NCI-H2107 (cell line): Measurements from ENCODE around the gene GOLT1A.
"Not testable (repeated sequence)": the region's sequence is repeated elsewhere in the genome, so short reads cannot be mapped to it uniquely, and the experiment has no call there.

Experiments
- DNase-seq: peaks from one replicate; lab custom pipeline; 2025; lab: John Stamatoyannopoulos, UW

Gene GOLT1A

GRCh38 chr1:204248954-204249353 lies 35.2 kb upstream of the GOLT1A start:
- no peak for DNase-seq

DNA sequence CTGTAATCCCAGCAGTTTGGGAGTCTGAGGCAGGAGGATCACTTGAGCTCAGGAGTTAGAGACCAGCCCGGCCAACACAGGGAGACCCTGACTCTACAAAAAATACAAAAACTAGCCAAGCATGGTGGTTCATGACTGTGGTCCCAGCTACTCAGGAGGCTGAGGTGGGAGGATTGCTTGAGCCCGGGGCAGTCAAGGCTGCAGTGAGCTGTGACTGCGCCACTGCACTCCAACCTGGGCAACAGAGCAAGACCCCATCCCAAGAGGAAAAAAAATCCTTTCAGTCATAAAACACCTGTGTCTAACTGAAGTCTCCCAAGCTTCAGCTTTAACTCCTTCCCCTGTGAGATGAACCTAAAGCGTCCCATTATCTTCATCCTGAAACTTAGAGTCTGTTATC lies 33.1 kb upstream of the GOLT1A start:
- DNase-seq = no peak

- DNase-seq = no peak
These were observed 29.1 kb upstream of the GOLT1A start for GRCh38 chr1:204242920-204243319.

GRCh38 chr1:204241914-204242313 lies 28.1 kb upstream of the GOLT1A start:
- no peak for DNase-seq

GRCh38 chr1:204241050-204241449 lies 27.3 kb upstream of the GOLT1A start:
- no peak for DNase-seq

- no peak for DNase-seq
These were observed 26.4 kb upstream of the GOLT1A start for GRCh38 chr1:204240233-204240632.

- DNase-seq = not testable (repeated sequence)
These were observed 25.6 kb upstream of the GOLT1A start for GRCh38 chr1:204239401-204239800.

- not testable (repeated sequence) for DNase-seq
These were observed 24.7 kb upstream of the GOLT1A start for GRCh38 chr1:204238520-204238919.

- DNase-seq = not testable (repeated sequence)
These were observed 23.7 kb upstream of the GOLT1A start for GRCh38 chr1:204237515-204237914.

DNA sequence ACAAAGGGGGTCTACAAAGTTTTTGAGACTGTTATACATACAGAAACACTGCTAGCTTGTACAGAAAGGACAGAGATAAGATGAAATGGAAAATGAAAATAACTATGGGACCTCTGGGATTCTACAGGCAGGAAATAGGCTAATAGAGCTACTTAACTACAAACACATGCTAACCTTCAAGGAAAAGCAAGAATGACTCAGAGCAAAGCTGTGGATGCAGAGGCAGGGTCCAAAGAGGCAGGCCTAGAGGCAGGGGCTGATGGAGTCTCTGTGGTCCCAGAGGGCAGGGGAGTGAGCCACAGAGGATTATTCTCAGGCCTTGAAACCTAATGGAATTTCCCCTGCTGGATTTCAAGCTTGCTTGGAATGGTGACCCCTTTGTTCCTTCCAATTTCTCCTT lies 18.7 kb upstream of the GOLT1A start:
- DNase-seq = no peak

DNA sequence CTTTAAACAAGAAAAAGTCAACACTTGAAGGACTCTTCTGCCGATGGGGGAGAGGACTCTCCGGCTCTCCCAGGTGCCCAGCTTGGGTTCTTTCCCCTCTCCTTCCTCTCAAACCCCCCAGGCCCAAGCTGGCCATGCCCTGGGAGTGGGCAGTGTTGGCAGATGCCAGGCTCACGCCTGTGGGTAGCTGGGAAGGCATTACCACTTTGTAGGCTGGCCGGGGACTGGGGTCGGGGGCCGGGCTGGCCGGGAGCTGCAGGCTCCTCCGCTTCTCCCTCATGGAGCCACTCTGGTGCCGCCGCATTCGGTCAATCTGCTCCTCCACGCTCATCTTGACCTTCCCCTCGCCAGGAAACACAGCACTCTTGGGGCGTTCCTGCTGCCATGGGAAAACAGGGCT lies 16.4 kb upstream of the GOLT1A start:
- no peak for DNase-seq

DNA sequence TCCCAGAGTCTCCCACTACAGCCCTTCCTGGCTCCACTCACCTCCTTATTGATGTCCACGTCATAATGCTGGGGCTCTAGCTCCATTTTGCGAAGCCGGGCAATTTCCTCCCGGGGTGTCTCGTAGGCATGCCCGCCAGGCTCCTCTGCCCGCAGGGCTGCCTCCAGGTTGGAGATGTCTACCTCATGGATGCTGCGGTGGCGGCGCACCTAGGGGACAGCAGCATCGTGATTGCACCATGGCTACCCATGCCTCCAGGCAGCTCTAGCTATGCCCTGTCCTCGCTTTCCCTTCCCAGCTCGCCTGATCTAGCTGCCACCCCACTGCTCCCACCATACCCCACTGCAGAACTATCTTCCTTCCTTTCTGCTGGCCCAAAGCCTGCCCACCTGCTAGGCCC lies 15.1 kb upstream of the GOLT1A start:
- no peak for DNase-seq

GRCh38 chr1:204227996-204228785 lies 14.4 kb upstream of the GOLT1A start:
- no peak for DNase-seq

GRCh38 chr1:204227351-204227750 lies 13.6 kb upstream of the GOLT1A start:
- no peak for DNase-seq

DNA sequence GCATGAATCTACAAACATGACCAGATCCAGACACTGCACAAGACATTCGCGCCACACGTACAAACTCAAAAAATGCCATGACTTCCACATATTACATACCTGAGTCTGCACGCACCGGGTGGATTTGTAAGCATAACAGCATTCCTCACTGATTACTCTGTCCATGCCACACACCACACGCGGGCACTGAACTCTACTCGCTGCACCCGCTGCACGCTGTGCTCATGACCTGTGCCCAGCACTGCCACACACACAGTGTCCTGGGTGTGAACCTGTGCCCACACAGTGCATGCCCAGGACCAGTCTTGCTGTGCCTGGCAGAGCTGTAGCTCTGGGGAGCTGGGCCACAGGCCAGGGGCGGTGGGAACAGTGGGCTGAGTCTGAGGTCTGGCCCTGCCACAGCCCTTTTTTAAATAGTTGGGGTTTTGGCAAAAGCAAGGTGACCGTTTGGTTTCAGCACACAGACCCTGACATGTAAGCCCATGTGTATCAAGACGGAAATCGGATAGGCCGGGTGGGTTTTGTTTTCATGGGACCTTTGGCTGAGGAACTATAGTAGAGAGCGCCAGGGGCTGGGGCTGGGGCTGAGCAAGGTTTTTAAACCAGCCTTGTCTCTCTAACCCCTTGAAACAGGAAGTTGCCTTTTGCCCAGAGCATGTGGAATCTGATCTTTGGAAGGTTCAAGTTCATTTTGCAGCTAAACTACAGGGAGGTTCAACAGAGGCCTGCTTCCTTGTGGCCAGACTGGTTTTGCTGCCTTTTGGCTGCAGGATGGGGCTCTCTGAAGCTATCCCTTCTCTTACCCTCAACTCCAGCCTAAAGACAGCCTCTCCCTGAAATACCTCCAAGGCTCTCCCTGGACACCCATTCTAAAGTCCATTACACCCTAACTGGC lies 12.3 kb upstream of the GOLT1A start:
- no peak for DNase-seq

DNA sequence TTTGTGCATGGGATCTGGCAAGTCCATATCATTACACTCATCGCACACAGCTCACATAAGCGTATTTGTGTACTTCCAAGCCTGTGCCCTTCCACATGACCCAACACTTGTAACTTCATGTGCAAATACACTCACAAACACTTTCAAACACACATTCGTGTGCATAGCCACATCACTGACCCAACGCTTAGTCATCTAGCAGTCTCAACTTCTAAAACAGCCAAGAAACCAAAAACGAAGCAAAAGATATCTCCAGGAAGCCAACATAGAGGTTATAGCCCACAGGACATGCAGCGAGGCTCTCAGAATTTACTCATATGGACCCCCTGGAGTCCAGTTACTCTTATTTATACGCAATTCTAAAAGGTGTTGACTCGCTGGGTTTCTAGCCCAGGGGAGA lies 10.9 kb upstream of the GOLT1A start:
- no peak for DNase-seq

GRCh38 chr1:204223129-204223860 lies 9.5 kb upstream of the GOLT1A start:
- DNase-seq = no peak

GRCh38 chr1:204222764-204223055 lies 8.9 kb upstream of the GOLT1A start:
- no peak for DNase-seq

- no peak for DNase-seq
These were observed 8.4 kb upstream of the GOLT1A start for GRCh38 chr1:204222006-204222763.

DNA sequence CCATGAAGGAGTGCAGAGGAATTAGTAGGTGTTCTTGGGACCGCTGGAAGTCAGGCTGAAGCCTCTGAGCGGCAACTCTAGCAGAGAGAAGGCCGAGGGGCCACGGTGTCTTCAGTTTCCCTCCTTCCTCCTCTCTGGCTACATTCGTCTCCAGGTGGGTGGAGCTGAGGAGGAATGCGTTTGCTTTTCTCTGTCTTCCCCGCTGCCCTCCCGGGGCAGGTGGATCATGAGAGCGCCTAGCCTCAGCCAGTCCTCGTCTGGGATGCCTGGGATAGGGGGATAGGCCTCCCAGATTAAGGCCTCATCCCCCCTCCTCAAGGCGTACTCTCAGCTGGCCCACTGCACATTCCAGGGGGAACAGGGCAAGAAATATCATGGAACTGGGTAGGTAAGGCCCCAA lies 7.5 kb upstream of the GOLT1A start:
- no peak for DNase-seq

GRCh38 chr1:204219971-204220616 lies 6.3 kb upstream of the GOLT1A start:
- DNase-seq = no peak
